ENCODE data around the gene PDE11A. TPM values are rescaled to one million over a fixed set of nuclear protein-coding genes. Genes with fewer than 3 reads are reported as not detected.

PDE11A gene
- total and polyA plus RNA-seq, 10 donors: 0.02 to 1.2 (median 0.22) TPM; not detected in 3

DNA sequence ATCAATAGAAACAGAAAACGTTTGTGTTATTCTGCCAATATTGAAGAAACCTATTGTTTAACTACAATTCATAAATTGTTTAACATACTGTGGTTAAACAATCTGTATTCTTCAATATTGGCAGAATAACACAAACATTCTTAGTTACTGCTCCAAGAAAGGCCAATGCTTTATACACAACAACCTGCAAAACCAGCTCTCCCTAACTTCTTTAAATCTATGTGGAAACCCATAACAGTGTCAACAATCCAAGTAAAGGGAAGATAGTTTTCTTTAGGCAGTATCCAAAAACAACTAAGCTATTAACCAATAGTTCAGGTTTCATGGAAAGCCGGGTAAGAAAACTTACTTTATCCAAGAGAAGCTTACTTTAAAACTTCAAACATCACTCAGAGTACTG lies 33.5 kb upstream of the PDE11A start:
- TF ChIP-seq POLR2AphosphoS5 (IDR thresholded peaks at IDR 0.05): no peak
- TF ChIP-seq POLR2A (IDR thresholded peaks at IDR 0.05): no peak
- TF ChIP-seq, protein P1, sequence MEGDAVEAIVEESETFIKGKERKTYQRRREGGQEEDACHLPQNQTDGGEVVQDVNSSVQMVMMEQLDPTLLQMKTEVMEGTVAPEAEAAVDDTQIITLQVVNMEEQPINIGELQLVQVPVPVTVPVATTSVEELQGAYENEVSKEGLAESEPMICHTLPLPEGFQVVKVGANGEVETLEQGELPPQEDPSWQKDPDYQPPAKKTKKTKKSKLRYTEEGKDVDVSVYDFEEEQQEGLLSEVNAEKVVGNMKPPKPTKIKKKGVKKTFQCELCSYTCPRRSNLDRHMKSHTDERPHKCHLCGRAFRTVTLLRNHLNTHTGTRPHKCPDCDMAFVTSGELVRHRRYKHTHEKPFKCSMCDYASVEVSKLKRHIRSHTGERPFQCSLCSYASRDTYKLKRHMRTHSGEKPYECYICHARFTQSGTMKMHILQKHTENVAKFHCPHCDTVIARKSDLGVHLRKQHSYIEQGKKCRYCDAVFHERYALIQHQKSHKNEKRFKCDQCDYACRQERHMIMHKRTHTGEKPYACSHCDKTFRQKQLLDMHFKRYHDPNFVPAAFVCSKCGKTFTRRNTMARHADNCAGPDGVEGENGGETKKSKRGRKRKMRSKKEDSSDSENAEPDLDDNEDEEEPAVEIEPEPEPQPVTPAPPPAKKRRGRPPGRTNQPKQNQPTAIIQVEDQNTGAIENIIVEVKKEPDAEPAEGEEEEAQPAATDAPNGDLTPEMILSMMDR (IDR thresholded peaks at IDR 0.05 in 8 of 11, conservative IDR thresholded peaks at IDR 0.05 in 3 of 11): no peak
- Histone ChIP-seq H3K27ac (no peak overlapping the region), H3K9me3 (no peaks in the 10 kb centered on the region), H3K4me1 (no peaks in the 10 kb centered on the region), H3K4me3 (no peak overlapping the region), H3K36me3 (no peaks in the 10 kb centered on the region), H3K27me3 (replicated peaks in 1 of 7) (peaks cover 0 to 7% (median 0%) of the 10 kb centered on the region in 7 donors)
- no peak for DNase-seq
- intact Hi-C loops (cut with DNase I; ENCODE audit: low total_unique reads): no loop called here
- WGBS, 5 donors: 59 to 81% (median 77%) methylated on average over 2 of the region's 2 CpGs

DNA sequence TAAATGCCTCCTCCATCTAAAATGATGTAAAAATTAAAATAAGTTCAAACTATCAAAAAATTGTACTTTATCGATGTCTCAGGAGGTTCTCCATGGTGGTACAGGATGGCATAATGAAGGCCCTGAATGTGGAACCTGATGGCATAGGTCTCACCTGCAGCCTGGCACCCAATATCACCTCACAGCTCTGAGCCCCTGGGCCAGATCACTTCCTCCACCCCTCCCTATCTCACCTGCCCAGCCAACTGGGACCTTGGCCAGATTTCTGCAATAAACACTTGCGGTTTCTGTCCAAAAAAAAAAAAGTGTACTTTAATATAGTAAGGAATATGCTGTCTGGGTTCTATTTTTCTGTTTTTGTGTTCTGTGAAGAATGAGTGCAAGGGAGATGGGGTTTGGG lies 33.0 kb upstream of the PDE11A start:
- WGBS, 5 donors: 58 to 90% (median 72%) methylated on average over 2 of the region's 2 CpGs
- intact Hi-C loops (cut with DNase I; ENCODE audit: low total_unique reads): no loop called here
- peak; percentile 51 for DNase-seq
- Histone ChIP-seq H3K36me3 (no peaks in the 10 kb centered on the region), H3K27ac (no peak overlapping the region), H3K4me1 (no peaks in the 10 kb centered on the region), H3K4me3 (no peak overlapping the region), H3K27me3 (replicated peaks in 1 of 7) (peaks cover 0 to 7% (median 0%) of the 10 kb centered on the region in 7 donors), H3K9me3 (no peaks in the 10 kb centered on the region)
- TF ChIP-seq POLR2A (IDR thresholded peaks at IDR 0.05) (no peak), POLR2AphosphoS5 (IDR thresholded peaks at IDR 0.05) (no peak)
- TF ChIP-seq, protein P1 (IDR thresholded peaks at IDR 0.05 in 8 of 11, conservative IDR thresholded peaks at IDR 0.05 in 3 of 11): no peak

DNA sequence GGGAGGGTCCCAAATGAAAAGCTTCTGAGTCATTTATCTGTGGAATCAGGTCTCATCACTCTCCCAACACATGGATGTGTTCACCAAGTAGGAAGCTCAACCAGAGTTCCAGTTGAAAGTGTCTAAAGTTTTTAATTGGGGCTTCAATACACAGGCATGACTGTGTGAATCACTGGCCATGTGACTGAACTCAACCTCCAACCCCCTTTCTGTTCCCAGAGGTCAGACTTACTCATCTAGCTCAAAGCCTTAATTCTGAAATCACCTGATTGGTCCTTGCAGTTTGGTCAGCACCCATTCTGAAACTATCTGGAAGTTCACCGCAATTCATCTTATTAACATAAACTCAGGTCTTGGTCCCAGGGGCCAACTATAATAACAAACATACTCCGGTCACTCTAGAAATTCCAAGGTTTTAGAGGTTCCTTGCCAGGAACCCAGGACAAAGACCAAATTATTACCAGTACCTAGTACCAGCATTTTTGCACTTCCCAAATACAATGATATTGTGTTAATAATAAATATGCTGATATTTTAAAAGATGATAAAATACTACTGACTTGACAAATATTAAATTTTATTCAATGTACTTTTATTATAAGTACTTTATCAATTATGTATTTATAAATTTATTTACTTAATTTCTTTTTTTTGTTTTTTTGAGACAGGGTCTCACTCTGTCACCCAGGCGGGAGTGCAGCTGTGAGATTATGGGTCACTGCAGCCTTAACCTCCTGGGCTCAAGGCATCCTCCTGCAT lies 28.9 kb upstream of the PDE11A start:
- H3K4me3 ChIP-seq: no peak overlapping the region
- no peaks in the 10 kb centered on the region for H3K27me3 ChIP-seq (replicated peaks in 1 of 7)
- no peak overlapping the region for H3K27ac ChIP-seq
- intact Hi-C loops (cut with DNase I; ENCODE audit: low total_unique reads): no loop called here
- no peak for DNase-seq
- no peaks in the 10 kb centered on the region for H3K4me1 ChIP-seq
- TF ChIP-seq POLR2AphosphoS5 (IDR thresholded peaks at IDR 0.05) (no peak), POLR2A (IDR thresholded peaks at IDR 0.05) (no peak)
- TF ChIP-seq, protein P1 (IDR thresholded peaks at IDR 0.05 in 8 of 11, conservative IDR thresholded peaks at IDR 0.05 in 3 of 11): no peak
- WGBS, 5 donors: 92 to 98% (median 93%) methylated on average over 3 of the region's 3 CpGs
- no peaks in the 10 kb centered on the region for H3K36me3 ChIP-seq
- H3K9me3 ChIP-seq: no peaks in the 10 kb centered on the region

DNA sequence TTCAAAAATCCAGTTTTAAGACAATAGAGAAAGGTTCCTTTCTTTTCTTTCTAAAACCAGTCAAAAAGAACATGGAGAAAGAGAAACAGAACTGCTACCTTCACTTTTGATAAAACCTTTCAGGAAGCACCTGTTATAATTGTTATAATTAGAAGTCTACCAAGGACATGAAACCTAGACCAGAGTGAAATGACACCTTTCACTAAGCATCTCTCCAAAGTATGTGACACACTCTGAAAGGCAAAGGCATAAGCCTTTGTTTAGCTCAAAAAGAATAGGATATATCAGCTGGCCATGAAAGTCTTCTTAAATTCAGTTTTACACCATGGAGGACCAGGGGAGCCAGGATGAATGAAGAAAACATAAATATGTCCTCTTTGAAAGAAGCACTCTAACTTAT lies 20.9 kb upstream of the PDE11A start:
- no peaks in the 10 kb centered on the region for H3K4me1 ChIP-seq
- no peaks in the 10 kb centered on the region for H3K9me3 ChIP-seq
- intact Hi-C loops (cut with DNase I; ENCODE audit: low total_unique reads): no loop called here
- no peak for DNase-seq
- TF ChIP-seq POLR2A (IDR thresholded peaks at IDR 0.05) (no peak), POLR2AphosphoS5 (IDR thresholded peaks at IDR 0.05) (no peak)
- TF ChIP-seq, protein P1 (IDR thresholded peaks at IDR 0.05 in 8 of 11, conservative IDR thresholded peaks at IDR 0.05 in 3 of 11): no peak
- H3K27ac ChIP-seq: no peak overlapping the region
- H3K36me3 ChIP-seq: no peaks in the 10 kb centered on the region
- H3K4me3 ChIP-seq: no peak overlapping the region
- no peaks in the 10 kb centered on the region for H3K27me3 ChIP-seq (replicated peaks in 1 of 7)
